Measurements from ENCODE around the gene DDX11.
"Not testable (repeated sequence)": the region's sequence is repeated elsewhere in the genome, so short reads cannot be mapped to it uniquely, and the experiment has no call there.

DDX11 gene

GRCh38 chr12:31073527-31074332 is at the start of gene DDX11:
DDX11 (plus strand) TSS chr12:31073860; CDS start chr12:31078394, 4,534 bp downstream.
- H3K4me3 ChIP-seq (ENCODE audit: low read depth, low read length), result peak within 1 kb of the TSS; percentile 72

DNA sequence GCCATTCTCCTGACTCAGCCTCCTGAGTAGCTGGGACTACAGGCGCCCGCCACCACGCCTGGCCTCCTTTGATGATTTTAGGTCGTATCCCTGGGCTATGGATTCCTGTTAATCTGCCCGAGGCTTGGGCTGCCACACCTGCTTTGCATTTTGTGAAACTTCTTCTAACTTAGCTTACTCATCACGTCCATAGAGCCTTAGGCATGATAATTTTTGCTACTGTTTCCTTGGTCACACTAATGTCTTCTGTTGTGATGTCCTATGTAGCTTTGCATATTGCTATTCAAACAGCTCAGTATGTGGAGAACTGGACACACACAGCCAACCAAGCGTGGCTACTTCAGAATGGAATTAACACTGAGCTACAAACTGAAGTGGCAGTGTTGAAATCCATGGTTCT is 47.5 kb upstream of the DDX11 start:
- TF ChIP-seq CTCF (IDR thresholded peaks at IDR 0.05; ENCODE audit: borderline replicate concordance, insufficient read depth, low read depth, low read length), result no peak
- no peak overlapping the region for H3K4me3 ChIP-seq (ENCODE audit: low read depth, low read length)

DNA sequence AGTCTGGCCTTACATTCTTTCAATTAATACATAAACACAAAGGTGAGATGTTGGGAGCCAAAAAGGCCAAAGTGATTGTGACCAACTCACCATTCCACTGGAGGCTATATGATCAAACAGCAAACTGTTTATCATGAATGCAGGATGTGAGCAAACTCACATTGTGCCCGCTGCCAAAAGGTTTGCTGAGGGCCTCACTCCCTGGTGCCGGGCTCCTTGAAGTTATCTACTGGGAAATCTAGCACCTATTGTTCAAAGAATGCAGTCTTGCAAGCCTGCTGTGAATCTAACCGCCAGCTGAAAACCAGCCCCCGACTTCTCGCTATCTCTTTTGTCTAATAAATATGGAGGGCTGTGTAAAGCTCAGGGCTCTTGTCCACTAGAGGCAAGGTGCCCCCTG is 46.7 kb upstream of the DDX11 start:
- not testable (repeated sequence) for H3K4me3 ChIP-seq (ENCODE audit: low read depth, low read length)

DNA sequence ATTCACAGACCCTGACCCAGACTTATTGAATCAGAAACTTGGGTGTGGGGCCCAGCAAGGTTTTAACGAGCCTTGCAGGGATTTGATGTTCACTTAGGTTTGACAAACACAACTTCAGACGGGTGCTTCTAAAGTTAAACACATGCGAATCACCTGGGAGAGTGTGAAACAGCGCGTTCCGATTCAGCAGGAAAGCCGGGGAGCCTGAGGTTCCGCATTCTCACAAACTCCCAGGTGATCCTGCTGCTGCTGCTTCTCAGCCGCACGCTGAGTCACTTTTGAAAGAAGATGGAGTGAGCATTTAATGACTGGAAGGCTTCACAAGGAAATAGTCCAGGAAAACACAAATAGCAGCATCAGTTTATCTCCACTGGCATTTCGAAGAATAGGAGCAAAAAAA is 44.2 kb upstream of the DDX11 start:
- no peak for TF ChIP-seq CTCF (IDR thresholded peaks at IDR 0.05; ENCODE audit: borderline replicate concordance, insufficient read depth, low read depth, low read length)
- no peak overlapping the region for H3K4me3 ChIP-seq (ENCODE audit: low read depth, low read length)

- H3K4me3 ChIP-seq (ENCODE audit: low read depth, low read length), result no peak overlapping the region
- no peak for TF ChIP-seq CTCF (IDR thresholded peaks at IDR 0.05; ENCODE audit: borderline replicate concordance, insufficient read depth, low read depth, low read length)
Observed at GRCh38 chr12:31029916-31030562, 43.6 kb upstream of the DDX11 start.

GRCh38 chr12:31031951-31032335 is 41.7 kb upstream of the DDX11 start:
- TF ChIP-seq CTCF (IDR thresholded peaks at IDR 0.05; ENCODE audit: borderline replicate concordance, insufficient read depth, low read depth, low read length), result no peak

DNA sequence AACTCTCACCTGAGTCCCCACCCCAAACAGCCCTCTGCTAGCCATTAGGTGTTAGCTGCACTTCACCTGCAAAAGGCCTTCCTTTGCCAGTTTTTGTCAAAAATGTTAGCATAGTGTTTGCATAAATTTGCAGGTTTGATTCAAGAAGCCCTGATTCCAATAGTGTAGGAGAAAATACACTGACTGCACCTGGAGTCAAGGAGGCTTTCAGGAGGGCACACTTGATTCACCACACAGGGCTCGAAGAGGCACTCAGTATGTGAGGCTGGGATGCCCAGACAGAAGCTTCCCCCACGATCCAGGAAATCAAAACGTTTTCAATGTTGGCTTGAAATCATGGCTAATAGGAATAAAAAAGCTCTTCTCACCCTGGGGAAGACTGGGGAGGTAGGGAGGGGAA is 40.5 kb upstream of the DDX11 start:
- no peak overlapping the region for H3K4me3 ChIP-seq (ENCODE audit: low read depth, low read length)
- no peak for TF ChIP-seq CTCF (IDR thresholded peaks at IDR 0.05; ENCODE audit: borderline replicate concordance, insufficient read depth, low read depth, low read length)

More at GRCh38 chr12:31031951-31032335, 41.7 kb upstream of the DDX11 start:
- no peak overlapping the region for H3K4me3 ChIP-seq (ENCODE audit: low read depth, low read length)

DNA sequence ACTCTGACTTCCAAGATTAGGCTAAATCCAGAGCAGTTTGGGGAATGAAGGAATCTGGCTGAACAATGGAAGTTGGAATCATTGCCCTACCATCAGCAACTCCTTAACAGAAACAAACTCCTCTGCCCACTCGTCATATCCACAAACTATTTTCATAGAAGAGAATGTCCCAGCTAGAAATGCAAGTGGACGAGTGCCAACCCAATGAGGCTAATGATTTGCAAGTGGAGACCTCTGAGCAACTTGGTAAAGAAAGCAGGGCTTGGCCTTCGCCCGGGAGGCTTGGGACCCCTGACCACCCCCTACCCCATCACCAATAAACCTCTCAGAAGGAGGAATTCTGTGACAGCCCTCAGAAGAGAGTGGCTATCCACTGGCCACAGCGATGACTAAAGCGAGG is 40.0 kb upstream of the DDX11 start:
- H3K4me3 ChIP-seq (ENCODE audit: low read depth, low read length), result no peak overlapping the region
- no peak for TF ChIP-seq CTCF (IDR thresholded peaks at IDR 0.05; ENCODE audit: borderline replicate concordance, insufficient read depth, low read depth, low read length)
